ENCODE data around the gene PDE4D. TPM values are rescaled to one million over a fixed set of nuclear protein-coding genes. Genes with fewer than 3 reads are reported as not detected.
A peak's percentile ranks its signal among the peaks of the same experiment; 100 is the strongest.

The PDE4D gene
- total and polyA plus RNA-seq, 12 donors = 1.2 to 18.9 (median 2.1) TPM

DNA sequence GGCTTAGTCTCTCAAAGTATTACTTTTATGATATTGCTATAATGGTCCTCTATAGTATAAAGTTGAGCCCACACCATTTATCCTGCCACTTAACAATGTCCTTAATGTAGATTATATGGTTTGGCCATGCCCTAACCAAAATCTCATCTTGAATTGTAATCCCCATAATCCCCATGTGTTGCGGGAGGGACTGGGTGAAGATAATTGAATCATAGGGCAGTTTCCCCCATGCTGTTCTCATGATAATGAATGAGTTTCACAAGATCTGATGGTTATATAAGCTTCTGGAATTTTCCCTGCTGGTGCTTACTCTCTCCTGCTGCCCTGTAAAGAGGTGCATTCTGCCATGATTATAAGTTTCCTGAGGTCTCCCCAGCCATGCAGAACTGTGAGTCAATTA lies 811.8 kb downstream of the PDE4D start:
- H3K27ac ChIP-seq = no peak overlapping the region
- no peaks in the 10 kb centered on the region for H3K36me3 ChIP-seq (replicated peaks in 1 of 2)
- intact Hi-C loops (cut with DNase I) = no loop called here
- WGBS, 4 donors = 98 to 100% (median 100%) methylated on average over 1 of the region's 1 CpG
- no peaks in the 10 kb centered on the region for H3K27me3 ChIP-seq
- H3K4me1 ChIP-seq (replicated peaks in 1 of 2) = no peaks in the 10 kb centered on the region
- TF ChIP-seq CTCF (IDR thresholded peaks at IDR 0.05) = no peak
- TF ChIP-seq POLR2A (IDR thresholded peaks at IDR 0.05) = no peak
- DNase-seq = no peak
- H3K4me3 ChIP-seq = no peak overlapping the region
- H3K9me3 ChIP-seq (replicated peaks in 1 of 3) = no peaks in the 10 kb centered on the region

GRCh38 chr5:59079622-59080620 lies 813.6 kb downstream of the PDE4D start:
- no peaks in the 10 kb centered on the region for H3K36me3 ChIP-seq (replicated peaks in 1 of 2)
- H3K4me1 ChIP-seq (replicated peaks in 1 of 2) = no peaks in the 10 kb centered on the region
- peak in 1 of 7 donors; percentile 21 for DNase-seq
- H3K27ac ChIP-seq = peak overlapping the region in 1 of 5 donors; percentile 35
- H3K27me3 ChIP-seq = no peaks in the 10 kb centered on the region
- H3K9me3 ChIP-seq (replicated peaks in 1 of 3) = no peaks in the 10 kb centered on the region
- 60 to 67% (median 63%) methylated on average over 7 of the region's 7 CpGs for WGBS, 4 donors
- TF ChIP-seq POLR2A (IDR thresholded peaks at IDR 0.05) = no peak
- TF ChIP-seq CTCF (IDR thresholded peaks at IDR 0.05) = no peak
- intact Hi-C loops (cut with DNase I) = no loop called here
- H3K4me3 ChIP-seq = no peak overlapping the region

- 87 to 94% (median 91%) methylated on average over 12 of the region's 12 CpGs for WGBS, 4 donors
These were observed 821.6 kb downstream of the PDE4D start for GRCh38 chr5:59071755-59072549.

More at GRCh38 chr5:59071755-59072549, 821.6 kb downstream of the PDE4D start:
- no peak for DNase-seq
- intact Hi-C loops (cut with DNase I) = no loop called here
- Histone ChIP-seq H3K36me3 (replicated peaks in 1 of 2) (no peaks in the 10 kb centered on the region), H3K9me3 (replicated peaks in 1 of 3) (no peaks in the 10 kb centered on the region), H3K4me1 (replicated peaks in 1 of 2) (no peaks in the 10 kb centered on the region), H3K27me3 (no peaks in the 10 kb centered on the region), H3K4me3 (no peak overlapping the region), H3K27ac (no peak overlapping the region)
- no peak for TF ChIP-seq CTCF (IDR thresholded peaks at IDR 0.05)
- no peak for TF ChIP-seq POLR2A (IDR thresholded peaks at IDR 0.05)
